H1 (cell line): ENCODE measurements around the gene TUBGCP3. TPM values are rescaled to one million over a fixed set of nuclear protein-coding genes. Genes with fewer than 3 reads are reported as not detected.

Experiments used
- EP300 ChIP-seq, 2 experiments: IDR thresholded peaks; 1 replicate in 1 of 2; 2 replicates in 1 of 2; pipeline ENCODE4 v1.6.1; 2011 to 2012; ENCODE audit warnings: low read depth in 2 of 2, low read length in 2 of 2, mild to moderate bottlenecking in 2 of 2, borderline replicate concordance in 1 of 2, inconsistent platforms in 1 of 2, moderate library complexity in 1 of 2
- TEAD4 ChIP-seq: IDR thresholded peaks from 2 replicates; pipeline ENCODE4 v1.6.1; 2012; ENCODE audit warnings: low read depth, low read length, inconsistent platforms, mixed read lengths
- polyA plus RNA-seq, 7 experiments: library from polyadenylated mRNA; depleted of rRNA in 3 of 7; stranded (reverse) in 5 of 7; unstranded in 2 of 7; fragments of >200 nt in 5 of 7; fragments of 200-250 nt in 2 of 7; gene quantifications; 1 replicate in 5 of 7; 2 replicates in 1 of 7; 4 replicates in 1 of 7; pipeline versions ENCODE4 v1.2.1 to v1.2.3, GENCODE V29; 2011 to 2013; ENCODE audit warnings: missing spikeins in 2 of 7, mixed read lengths in 2 of 7
- total RNA-seq: library from RNA; stranded (reverse); fragmentation: NEBNext Ultra II Directional; extraction: Animal tissue kit (Norgen Biotek cat#: 25700); gene quantifications from 2 replicates; pipeline ENCODE4 v1.2.1, GENCODE V29; 2021

The TUBGCP3 gene
- total and polyA plus RNA-seq, 2 of the 8 experiments (the other 6 are each of a cell fraction or from before 2014, with no cell fraction given): 27.0 to 31.7 TPM

DNA sequence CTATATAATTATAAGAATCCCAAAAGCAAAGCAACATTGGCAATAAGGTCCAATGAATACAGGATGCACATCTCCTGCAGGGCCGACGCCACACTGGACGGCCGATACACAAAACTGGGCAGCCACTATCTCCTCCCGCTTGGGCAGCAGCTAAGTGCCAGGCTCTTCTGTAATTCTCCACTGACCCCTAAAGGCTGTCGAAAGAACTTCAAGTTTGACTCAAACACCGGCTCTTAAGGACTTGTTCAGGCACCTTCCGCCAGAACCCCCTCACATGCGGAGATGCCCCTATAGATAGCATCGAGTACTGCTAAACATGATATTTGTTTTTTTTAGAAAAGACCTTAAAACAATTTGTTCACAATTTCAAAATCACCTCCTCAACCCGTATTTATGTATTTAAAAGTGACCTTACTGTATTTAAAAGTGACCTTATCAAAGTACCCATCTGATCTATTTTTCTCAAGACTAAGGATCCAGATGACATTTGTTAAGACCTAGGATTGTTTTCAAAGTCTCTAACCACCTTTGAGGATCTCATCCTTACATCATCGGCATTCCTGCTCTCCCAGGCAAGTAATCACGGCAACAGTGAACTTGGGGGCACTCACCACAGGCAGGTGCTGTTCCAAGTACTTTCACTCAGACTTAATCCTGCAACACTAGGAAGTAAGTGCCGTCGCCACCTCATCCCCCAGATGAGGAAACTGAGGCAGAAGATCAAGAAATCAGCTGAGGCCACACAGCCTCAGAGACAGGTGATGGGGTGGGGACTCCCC is 77.8 kb downstream of the TUBGCP3 start (continued):
- TF ChIP-seq EP300 (IDR thresholded peaks at IDR 0.05; ENCODE audit: borderline replicate concordance in 1 of 2, low read depth in 2 of 2, low read length in 2 of 2) (no peak), TEAD4 (0 out of 2 replicates have a peak, but pooled peaks have one; percentile 40)
- TF ChIP-seq, all 59 proteins: peak for 4
